Measurements from ENCODE around the gene NFE2L1.
"Not testable (repeated sequence)": the region's sequence is repeated elsewhere in the genome, so short reads cannot be mapped to it uniquely, and the experiment has no call there.

NFE2L1 gene

DNA sequence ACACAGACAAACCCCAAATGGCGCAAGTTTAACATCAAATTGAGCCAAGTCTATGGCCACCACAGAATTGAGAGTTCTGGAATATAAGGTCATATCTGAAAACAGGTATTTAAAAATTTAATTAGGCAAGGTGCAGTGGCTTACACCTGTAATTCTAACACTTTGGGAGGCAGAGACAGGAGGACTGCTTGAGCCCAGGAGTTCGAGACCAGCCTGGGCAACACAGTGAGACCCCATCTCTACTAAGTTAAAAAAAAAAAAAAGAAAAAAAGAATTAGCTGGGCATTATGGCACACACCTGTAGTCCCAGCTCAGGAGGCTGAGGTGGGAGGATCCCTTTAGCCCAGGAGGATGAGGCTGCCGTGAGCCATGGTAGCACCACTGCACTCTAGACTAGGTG, 19.1 kb downstream of the NFE2L1 start:
- peaks cover 6% of the 10 kb centered on the region for H3K4me1 ChIP-seq (ENCODE audit: low read depth, poor library complexity, severe bottlenecking)
- no peak overlapping the region for H3K4me3 ChIP-seq (IDR thresholded peaks at IDR 0.05; ENCODE audit: insufficient read depth, low read depth, low read length)
- H4K20me1 ChIP-seq (ENCODE audit: insufficient read depth), result no peaks in the 10 kb centered on the region
- H3K36me3 ChIP-seq (ENCODE audit: insufficient read depth), result peaks cover 6% of the 10 kb centered on the region; the same call in 1 of the 2 replicates
- no peak overlapping the region for H3K9ac ChIP-seq
- H3K4me2 ChIP-seq, result no peak overlapping the region
- no peak overlapping the region for H3K27ac ChIP-seq
- TF ChIP-seq, protein P1, sequence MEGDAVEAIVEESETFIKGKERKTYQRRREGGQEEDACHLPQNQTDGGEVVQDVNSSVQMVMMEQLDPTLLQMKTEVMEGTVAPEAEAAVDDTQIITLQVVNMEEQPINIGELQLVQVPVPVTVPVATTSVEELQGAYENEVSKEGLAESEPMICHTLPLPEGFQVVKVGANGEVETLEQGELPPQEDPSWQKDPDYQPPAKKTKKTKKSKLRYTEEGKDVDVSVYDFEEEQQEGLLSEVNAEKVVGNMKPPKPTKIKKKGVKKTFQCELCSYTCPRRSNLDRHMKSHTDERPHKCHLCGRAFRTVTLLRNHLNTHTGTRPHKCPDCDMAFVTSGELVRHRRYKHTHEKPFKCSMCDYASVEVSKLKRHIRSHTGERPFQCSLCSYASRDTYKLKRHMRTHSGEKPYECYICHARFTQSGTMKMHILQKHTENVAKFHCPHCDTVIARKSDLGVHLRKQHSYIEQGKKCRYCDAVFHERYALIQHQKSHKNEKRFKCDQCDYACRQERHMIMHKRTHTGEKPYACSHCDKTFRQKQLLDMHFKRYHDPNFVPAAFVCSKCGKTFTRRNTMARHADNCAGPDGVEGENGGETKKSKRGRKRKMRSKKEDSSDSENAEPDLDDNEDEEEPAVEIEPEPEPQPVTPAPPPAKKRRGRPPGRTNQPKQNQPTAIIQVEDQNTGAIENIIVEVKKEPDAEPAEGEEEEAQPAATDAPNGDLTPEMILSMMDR (conservative IDR thresholded peaks at IDR 0.05; ENCODE audit: low read depth, low read length), result no peak
- no peaks in the 10 kb centered on the region for H3K79me2 ChIP-seq (ENCODE audit: insufficient read depth, low read depth)
- H3K27me3 ChIP-seq (ENCODE audit: insufficient read depth, low read depth), result no peaks in the 10 kb centered on the region
- no peak overlapping the region for H2AFZ ChIP-seq (ENCODE audit: low read depth)

GRCh38 chr17:48067808-48068207, 19.6 kb downstream of the NFE2L1 start:
- H4K20me1 ChIP-seq (ENCODE audit: insufficient read depth), result not testable (repeated sequence)

DNA sequence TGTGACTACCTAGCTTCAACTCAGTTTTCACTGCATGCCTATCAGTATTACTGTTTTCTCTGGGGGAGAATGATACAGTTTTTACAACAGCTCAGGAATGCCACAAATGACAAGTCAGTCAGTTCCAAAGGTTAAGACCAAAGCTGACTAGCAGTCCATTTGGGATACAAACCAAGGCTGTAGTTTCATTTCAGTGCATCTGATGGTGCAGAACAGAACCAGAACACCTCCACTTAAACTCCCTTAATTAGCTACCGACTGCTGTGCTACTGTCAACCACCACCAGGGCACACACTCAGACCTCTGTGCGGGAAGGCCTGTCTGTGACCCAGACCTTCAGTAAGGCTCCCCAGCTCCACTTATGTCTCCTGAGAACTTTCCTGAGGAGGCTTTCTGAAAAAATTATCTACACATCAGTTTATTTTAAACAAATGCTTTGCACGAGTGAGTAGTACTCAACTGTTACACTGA, 20.4 kb downstream of the NFE2L1 start:
- H3K27me3 ChIP-seq (ENCODE audit: insufficient read depth, low read depth), result no peaks in the 10 kb centered on the region
- H3K9ac ChIP-seq, result no peak overlapping the region
- 0 out of 2 replicates have a peak, but pooled peaks cover 4% of the 10 kb centered on the region for H3K36me3 ChIP-seq (ENCODE audit: insufficient read depth)
- H3K79me2 ChIP-seq (ENCODE audit: insufficient read depth, low read depth), result no peaks in the 10 kb centered on the region
- no peak overlapping the region for H3K27ac ChIP-seq
- TF ChIP-seq, protein P1 (conservative IDR thresholded peaks at IDR 0.05; ENCODE audit: low read depth, low read length), result peak; percentile 68
- no peak overlapping the region for H2AFZ ChIP-seq (ENCODE audit: low read depth)
- H4K20me1 ChIP-seq (ENCODE audit: insufficient read depth), result no peaks in the 10 kb centered on the region
- no peak overlapping the region for H3K4me3 ChIP-seq (IDR thresholded peaks at IDR 0.05; ENCODE audit: insufficient read depth, low read depth, low read length)
- no peak overlapping the region for H3K4me2 ChIP-seq
- peaks cover under 1% of the 10 kb centered on the region for H3K4me1 ChIP-seq (ENCODE audit: low read depth, poor library complexity, severe bottlenecking)

More at GRCh38 chr17:48067808-48068207, 19.6 kb downstream of the NFE2L1 start:
- H3K9ac ChIP-seq; H3K4me2 ChIP-seq; H3K4me3 ChIP-seq (IDR thresholded peaks at IDR 0.05; ENCODE audit: insufficient read depth, low read depth, low read length); H3K27me3 ChIP-seq (ENCODE audit: insufficient read depth, low read depth); H2AFZ ChIP-seq (ENCODE audit: low read depth); H3K4me1 ChIP-seq (ENCODE audit: low read depth, poor library complexity, severe bottlenecking); H3K79me2 ChIP-seq (ENCODE audit: insufficient read depth, low read depth); H3K36me3 ChIP-seq (ENCODE audit: insufficient read depth); H3K27ac ChIP-seq: not testable (repeated sequence)

DNA sequence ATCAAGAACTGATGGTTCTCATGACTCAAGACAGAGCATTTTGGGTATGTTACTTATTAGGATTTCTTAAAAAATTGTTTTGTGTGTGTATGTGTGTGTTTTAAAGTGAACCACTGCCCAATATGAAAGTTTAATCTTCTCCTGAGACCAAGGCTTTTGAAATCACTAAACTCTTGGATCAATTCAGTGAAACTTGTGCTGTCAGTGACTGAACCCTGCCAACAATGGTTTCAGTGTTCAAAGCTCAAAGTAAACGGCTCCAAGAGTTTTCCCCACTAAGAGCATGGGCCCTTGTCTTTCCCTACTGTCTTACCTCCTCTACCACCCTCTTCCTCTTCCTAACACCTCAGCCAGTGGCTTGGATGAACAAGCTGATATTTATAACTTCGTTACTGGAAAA, 22.0 kb downstream of the NFE2L1 start:
- Histone ChIP-seq H3K27me3 (ENCODE audit: insufficient read depth, low read depth) (no peaks in the 10 kb centered on the region), H4K20me1 (ENCODE audit: insufficient read depth) (peaks cover 4% of the 10 kb centered on the region; the same call in 1 of the 2 replicates), H3K27ac (no peak overlapping the region), H3K4me3 (IDR thresholded peaks at IDR 0.05; ENCODE audit: insufficient read depth, low read depth, low read length) (no peak overlapping the region), H2AFZ (ENCODE audit: low read depth) (no peak overlapping the region), H3K4me2 (no peak overlapping the region), H3K4me1 (ENCODE audit: low read depth, poor library complexity, severe bottlenecking) (no peaks in the 10 kb centered on the region), H3K36me3 (ENCODE audit: insufficient read depth) (peaks cover 4% of the 10 kb centered on the region; the same call in 1 of the 2 replicates), H3K9ac (no peak overlapping the region), H3K79me2 (ENCODE audit: insufficient read depth, low read depth) (no peaks in the 10 kb centered on the region)
- TF ChIP-seq, protein P1 (conservative IDR thresholded peaks at IDR 0.05; ENCODE audit: low read depth, low read length), result no peak

- TF ChIP-seq, protein P1 (conservative IDR thresholded peaks at IDR 0.05; ENCODE audit: low read depth, low read length), result no peak
- Histone ChIP-seq H3K27ac (no peak overlapping the region), H3K36me3 (ENCODE audit: insufficient read depth) (peaks cover 4% of the 10 kb centered on the region; the same call in 1 of the 2 replicates), H3K27me3 (ENCODE audit: insufficient read depth, low read depth) (no peaks in the 10 kb centered on the region), H3K4me2 (no peak overlapping the region), H2AFZ (ENCODE audit: low read depth) (no peak overlapping the region), H4K20me1 (ENCODE audit: insufficient read depth) (peaks cover 4% of the 10 kb centered on the region; the same call in 1 of the 2 replicates), H3K79me2 (ENCODE audit: insufficient read depth, low read depth) (no peaks in the 10 kb centered on the region), H3K4me1 (ENCODE audit: low read depth, poor library complexity, severe bottlenecking) (no peaks in the 10 kb centered on the region), H3K4me3 (IDR thresholded peaks at IDR 0.05; ENCODE audit: insufficient read depth, low read depth, low read length) (no peak overlapping the region), H3K9ac (no peak overlapping the region)
These were observed 23.5 kb downstream of the NFE2L1 start for GRCh38 chr17:48071654-48072053.

GRCh38 chr17:48072811-48073210, 24.7 kb downstream of the NFE2L1 start:
- not testable (repeated sequence) for H3K4me3 ChIP-seq (IDR thresholded peaks at IDR 0.05; ENCODE audit: insufficient read depth, low read depth, low read length); H3K36me3 ChIP-seq (ENCODE audit: insufficient read depth); H3K79me2 ChIP-seq (ENCODE audit: insufficient read depth, low read depth); H3K27me3 ChIP-seq (ENCODE audit: insufficient read depth, low read depth); H3K4me1 ChIP-seq (ENCODE audit: low read depth, poor library complexity, severe bottlenecking); H3K27ac ChIP-seq; H3K4me2 ChIP-seq; H2AFZ ChIP-seq (ENCODE audit: low read depth); H3K9ac ChIP-seq; H4K20me1 ChIP-seq (ENCODE audit: insufficient read depth)

- not testable (repeated sequence) for H3K36me3 ChIP-seq (ENCODE audit: insufficient read depth); H3K9ac ChIP-seq; H3K4me1 ChIP-seq (ENCODE audit: low read depth, poor library complexity, severe bottlenecking); H3K79me2 ChIP-seq (ENCODE audit: insufficient read depth, low read depth); H2AFZ ChIP-seq (ENCODE audit: low read depth); H3K4me2 ChIP-seq; H4K20me1 ChIP-seq (ENCODE audit: insufficient read depth); H3K4me3 ChIP-seq (IDR thresholded peaks at IDR 0.05; ENCODE audit: insufficient read depth, low read depth, low read length); H3K27ac ChIP-seq; H3K27me3 ChIP-seq (ENCODE audit: insufficient read depth, low read depth)
These were observed 25.5 kb downstream of the NFE2L1 start for GRCh38 chr17:48073566-48074094.
